ENCODE data around the gene TTL. TPM values are rescaled to one million over a fixed set of nuclear protein-coding genes. Genes with fewer than 3 reads are reported as not detected.

Gene TTL
- total RNA-seq, 1 experiment from 2014 or later, result 58.9 TPM

DNA sequence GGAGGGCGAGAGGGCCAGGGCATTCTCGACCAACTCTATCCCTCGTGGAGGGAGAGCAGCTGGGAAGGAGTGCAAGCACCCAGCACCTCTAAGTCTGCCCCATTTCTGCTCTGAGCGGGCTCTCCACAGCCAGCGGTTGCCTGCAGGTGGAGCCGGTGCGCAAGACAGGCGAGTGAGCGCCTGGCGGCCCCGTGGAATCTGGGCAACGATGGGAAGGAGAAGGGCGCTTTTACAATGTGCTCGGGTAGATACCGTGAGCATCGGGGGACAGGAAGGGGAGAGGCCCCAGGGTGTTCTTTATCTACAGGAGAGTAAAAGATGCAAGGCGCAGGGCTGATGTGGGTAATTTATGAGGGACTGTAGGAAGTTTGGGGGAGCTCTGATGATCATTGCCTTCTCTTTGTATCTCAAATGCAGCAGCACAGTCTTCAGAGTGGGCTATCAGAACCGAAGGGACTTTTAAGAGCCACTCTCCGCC, 867 bp upstream of the TTL start:
- Mint-ChIP-seq H3K27me3 (ENCODE audit: low read depth) (peaks cover 15% of the 10 kb centered on the region), H3K4me3 (peak overlapping the region; percentile 85 to 92), H3K27ac (peak overlapping the region in 2 of 3 experiments; percentile 61 to 93; a peak in 4 of 7 replicates), H3K9me3 (no peaks in the 10 kb centered on the region; a peak in 1 of 5 replicates), H3K36me3 (ENCODE audit: insufficient read depth in 1 of 3, low read depth in 3 of 3) (peaks cover 7 to 19% (median 12%) of the 10 kb centered on the region in 3 experiments), H3K4me1 (peaks cover 18 to 21% of the 10 kb centered on the region in 2 experiments)
- WGBS (ENCODE audit: extremely low coverage, insufficient read length, low lambda C conversion rate), result no CpG with 5 or more reads among the region's 19 CpGs
- no peak overlapping the region for H3K18ac ChIP-seq (ENCODE audit: insufficient read length, low read depth, low read length)
- no peak overlapping the region for H3T11ph ChIP-seq (ENCODE audit: low read length)
- no peaks in the 10 kb centered on the region for H3K9me3 ChIP-seq (ENCODE audit: control insufficient read depth, low read depth, low read length)
- H4K5ac ChIP-seq (ENCODE audit: insufficient read length, low read depth, low read length), result no peak overlapping the region
- no peaks in the 10 kb centered on the region for H3K79me1 ChIP-seq (ENCODE audit: insufficient read depth, low read depth, low read length, poor library complexity, severe bottlenecking)
- no peak overlapping the region for H3K14ac ChIP-seq (ENCODE audit: insufficient read depth, low read length)
- H3K23ac ChIP-seq (ENCODE audit: insufficient read length, low read depth, low read length), result no peak overlapping the region
- peak; percentile 82 for DNase-seq
- no peaks in the 10 kb centered on the region; the same call in 1 of the 2 replicates for H3K27me3 ChIP-seq (ENCODE audit: insufficient read depth, low read length)
- H3K4me1 ChIP-seq (ENCODE audit: insufficient read depth, low read length), result no peaks in the 10 kb centered on the region; the same call in 1 of the 2 replicates
- H3K79me2 ChIP-seq (ENCODE audit: insufficient read depth, low read length), result peaks cover 6% of the 10 kb centered on the region; the same call in 1 of the 2 replicates
- H3K9ac ChIP-seq (ENCODE audit: extremely low read depth, insufficient read length, low read length), result peak overlapping the region; percentile 18
- no peak overlapping the region for H3K4ac ChIP-seq (ENCODE audit: low read depth, low read length)
- H4K91ac ChIP-seq (ENCODE audit: insufficient read length, low read depth, low read length), result no peak overlapping the region
- no peak overlapping the region for H2BK120ac ChIP-seq (ENCODE audit: low read depth, low read length, poor library complexity, severe bottlenecking)
- H3K4me2 ChIP-seq (ENCODE audit: insufficient read depth, insufficient read length, low read length), result peak overlapping the region; percentile 94
- no peak overlapping the region for H2BK15ac ChIP-seq (ENCODE audit: low read depth, low read length)
- no peak overlapping the region for H3K56ac ChIP-seq (ENCODE audit: insufficient read length, low read depth, low read length)
- H2AK5ac ChIP-seq (ENCODE audit: insufficient read length, low read length), result no peak overlapping the region
- no peaks in the 10 kb centered on the region for H4K20me1 ChIP-seq (ENCODE audit: control insufficient read depth, insufficient read depth, insufficient read length)
- no peak overlapping the region for H2BK5ac ChIP-seq (ENCODE audit: insufficient read length, low read length)
- H2BK20ac ChIP-seq (ENCODE audit: low read depth, low read length, poor library complexity, severe bottlenecking), result no peak overlapping the region
- no peak overlapping the region for H4K8ac ChIP-seq (replicated peaks; ENCODE audit: insufficient read length, low read depth, low read length)
- TF ChIP-seq, protein P1, sequence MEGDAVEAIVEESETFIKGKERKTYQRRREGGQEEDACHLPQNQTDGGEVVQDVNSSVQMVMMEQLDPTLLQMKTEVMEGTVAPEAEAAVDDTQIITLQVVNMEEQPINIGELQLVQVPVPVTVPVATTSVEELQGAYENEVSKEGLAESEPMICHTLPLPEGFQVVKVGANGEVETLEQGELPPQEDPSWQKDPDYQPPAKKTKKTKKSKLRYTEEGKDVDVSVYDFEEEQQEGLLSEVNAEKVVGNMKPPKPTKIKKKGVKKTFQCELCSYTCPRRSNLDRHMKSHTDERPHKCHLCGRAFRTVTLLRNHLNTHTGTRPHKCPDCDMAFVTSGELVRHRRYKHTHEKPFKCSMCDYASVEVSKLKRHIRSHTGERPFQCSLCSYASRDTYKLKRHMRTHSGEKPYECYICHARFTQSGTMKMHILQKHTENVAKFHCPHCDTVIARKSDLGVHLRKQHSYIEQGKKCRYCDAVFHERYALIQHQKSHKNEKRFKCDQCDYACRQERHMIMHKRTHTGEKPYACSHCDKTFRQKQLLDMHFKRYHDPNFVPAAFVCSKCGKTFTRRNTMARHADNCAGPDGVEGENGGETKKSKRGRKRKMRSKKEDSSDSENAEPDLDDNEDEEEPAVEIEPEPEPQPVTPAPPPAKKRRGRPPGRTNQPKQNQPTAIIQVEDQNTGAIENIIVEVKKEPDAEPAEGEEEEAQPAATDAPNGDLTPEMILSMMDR (conservative IDR thresholded peaks at IDR 0.05), result peak; percentile 72
- no peak overlapping the region for H2BK12ac ChIP-seq (ENCODE audit: insufficient read length, low read depth, low read length)
- H2AFZ ChIP-seq (ENCODE audit: low read length), result peak overlapping the region; percentile 24
- H3K27ac ChIP-seq (ENCODE audit: insufficient read length, low read depth, low read length), result no peak overlapping the region
- peaks cover 24% of the 10 kb centered on the region for H3K23me2 ChIP-seq (ENCODE audit: insufficient read length, low read depth, low read length, poor library complexity, severe bottlenecking)

Data from H9 (cell line).